ENCODE results near the gene NUDT1. TPM values are rescaled to one million over a fixed set of nuclear protein-coding genes. Genes with fewer than 3 reads are reported as not detected.

NUDT1 gene
- total RNA-seq, 2 experiments from 2014 or later, result 12.8 to 13.0 TPM

GRCh38 chr7:2193575-2194305 is 48.3 kb upstream of the NUDT1 start:
- H3K36me3 Mint-ChIP-seq (ENCODE audit: low read depth), result peaks cover 63% of the 10 kb centered on the region
- no peak for DNase-seq

DNA sequence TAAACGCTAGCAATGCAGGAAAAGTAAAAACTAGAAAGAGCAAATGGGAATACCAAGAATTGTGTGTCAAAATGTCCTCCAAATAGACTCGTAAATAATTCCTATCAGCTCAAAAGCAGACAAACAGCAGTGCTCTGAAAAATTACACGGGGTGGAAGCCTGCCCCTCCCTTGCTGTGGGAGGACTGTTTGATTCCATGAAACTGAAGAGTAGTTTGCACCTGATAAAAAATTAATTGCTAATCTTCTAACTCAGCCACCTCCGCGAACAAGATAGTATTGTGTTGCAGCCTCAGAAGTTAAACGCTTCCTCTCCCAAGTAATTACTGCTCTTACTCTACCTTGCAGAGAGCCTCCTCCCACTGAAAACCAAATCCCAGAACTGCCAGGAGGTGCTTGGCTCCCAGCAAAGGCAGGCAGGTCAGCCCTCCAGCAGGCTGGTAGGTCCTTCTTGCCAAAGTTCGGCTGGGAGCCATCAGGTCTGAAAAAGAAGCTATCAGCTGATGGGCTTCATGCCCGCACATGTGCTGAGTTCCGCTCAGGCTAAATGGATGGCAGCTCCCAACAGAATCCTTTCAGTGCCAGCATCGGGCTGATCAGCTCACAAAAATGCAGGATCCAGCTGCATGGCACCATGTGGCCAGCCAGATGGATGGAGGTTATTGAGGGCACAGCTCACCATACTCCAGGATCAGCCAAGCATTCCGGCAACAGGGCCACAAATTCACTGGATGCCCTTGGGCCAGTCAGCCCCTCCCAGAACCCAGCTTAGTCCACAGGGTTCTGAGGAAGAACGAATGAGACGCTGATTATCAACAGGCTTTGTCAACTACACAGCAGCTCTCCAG is 46.4 kb upstream of the NUDT1 start:
- ChIA-PET CTCF (interaction anchor here (0.8 kb wide), 1 partner anchor 158 kb away, joined by 3 read pairs; no protein-coding TSS in a partner anchor), POLR2A (no interaction called here)
- Mint-ChIP-seq H3K36me3 (ENCODE audit: low read depth) (peaks cover 57% of the 10 kb centered on the region), H3K4me3 (no peak overlapping the region), H3K27ac (no peak overlapping the region), H3K27me3 (no peaks in the 10 kb centered on the region), H3K9me3 (no peaks in the 10 kb centered on the region), H3K4me1 (ENCODE audit: low read depth) (no peaks in the 10 kb centered on the region)
- DNase-seq, result no peak
- Histone ChIP-seq H3K27me3 (ENCODE audit: control insufficient read depth in 1 of 2, insufficient read depth in 2 of 2, low read length in 2 of 2) (no peaks in the 10 kb centered on the region), H3K27ac (ENCODE audit: low read depth in 1 of 2, low read length in 2 of 2) (no peak overlapping the region), H3K4me3 (ENCODE audit: low read length) (no peak overlapping the region), H3K4me1 (ENCODE audit: insufficient read depth, low read length) (no peaks in the 10 kb centered on the region), H3K36me3 (ENCODE audit: insufficient read depth, low read length) (peaks cover 25% of the 10 kb centered on the region), H3K9me3 (ENCODE audit: control insufficient read depth in 1 of 2, insufficient read depth in 1 of 2, low read length in 2 of 2) (peaks cover 11 to 25% of the 10 kb centered on the region in 2 experiments)
- no peak for ATAC-seq (ENCODE audit: poor library complexity)
- no peak for TF ChIP-seq CTCF (IDR thresholded peaks at IDR 0.05)
- intact Hi-C loops (cut with DNase I, micrococcal nuclease), result no loop called here

More at GRCh38 chr7:2193575-2194305, 48.3 kb upstream of the NUDT1 start:
- ATAC-seq (ENCODE audit: poor library complexity), result no peak
- Histone ChIP-seq H3K4me3 (ENCODE audit: low read length) (no peak overlapping the region), H3K27me3 (ENCODE audit: control insufficient read depth in 1 of 2, insufficient read depth in 2 of 2, low read length in 2 of 2) (no peaks in the 10 kb centered on the region), H3K36me3 (ENCODE audit: insufficient read depth, low read length) (peaks cover 10% of the 10 kb centered on the region), H3K27ac (ENCODE audit: low read depth in 1 of 2, low read length in 2 of 2) (no peak overlapping the region), H3K4me1 (ENCODE audit: insufficient read depth, low read length) (no peaks in the 10 kb centered on the region), H3K9me3 (ENCODE audit: control insufficient read depth in 1 of 2, insufficient read depth in 1 of 2, low read length in 2 of 2) (peaks cover 11 to 25% of the 10 kb centered on the region in 2 experiments)
- CTCF ChIA-PET, result no interaction called here
- no peaks in the 10 kb centered on the region for H3K4me1 Mint-ChIP-seq (ENCODE audit: low read depth)
- no peak for TF ChIP-seq CTCF (IDR thresholded peaks at IDR 0.05)
- H3K9me3 Mint-ChIP-seq, result no peaks in the 10 kb centered on the region
- H3K4me3 Mint-ChIP-seq, result no peak overlapping the region
- no peaks in the 10 kb centered on the region for H3K27me3 Mint-ChIP-seq
- H3K27ac Mint-ChIP-seq, result no peak overlapping the region
- POLR2A ChIA-PET, result no interaction called here
- intact Hi-C loops (cut with DNase I, micrococcal nuclease), result no loop called here

- ChIA-PET CTCF (no interaction called here), POLR2A (no interaction called here)
- H3K4me1 Mint-ChIP-seq (ENCODE audit: low read depth), result no peaks in the 10 kb centered on the region
- H3K9me3 ChIP-seq (ENCODE audit: control insufficient read depth in 1 of 2, insufficient read depth in 1 of 2, low read length in 2 of 2), result peaks cover 11 to 25% of the 10 kb centered on the region in 2 experiments
- TF ChIP-seq CTCF (IDR thresholded peaks at IDR 0.05), result no peak
- no peak overlapping the region for H3K4me3 Mint-ChIP-seq
- intact Hi-C loops (cut with DNase I, micrococcal nuclease), result no loop called here
- peaks cover 51% of the 10 kb centered on the region for H3K36me3 Mint-ChIP-seq (ENCODE audit: low read depth)
- no peak overlapping the region for H3K4me3 ChIP-seq (ENCODE audit: low read length)
- no peaks in the 10 kb centered on the region for H3K27me3 ChIP-seq (ENCODE audit: control insufficient read depth in 1 of 2, insufficient read depth in 2 of 2, low read length in 2 of 2)
- ATAC-seq (ENCODE audit: poor library complexity) (no peak), DNase-seq (no peak)
- H3K27ac Mint-ChIP-seq, result no peak overlapping the region
- H3K36me3 ChIP-seq (ENCODE audit: insufficient read depth, low read length), result peaks cover 26% of the 10 kb centered on the region
- H3K27ac ChIP-seq (ENCODE audit: low read depth in 1 of 2, low read length in 2 of 2), result no peak overlapping the region
- H3K4me1 ChIP-seq (ENCODE audit: insufficient read depth, low read length), result no peaks in the 10 kb centered on the region
- H3K27me3 Mint-ChIP-seq, result no peaks in the 10 kb centered on the region
- no peaks in the 10 kb centered on the region for H3K9me3 Mint-ChIP-seq
Measured at GRCh38 chr7:2196381-2197378, 45.3 kb upstream of the NUDT1 start.
